Measurements from ENCODE around the gene OR10D3. TPM values are rescaled to one million over a fixed set of nuclear protein-coding genes. Genes with fewer than 3 reads are reported as not detected.

The OR10D3 gene
- total and polyA plus RNA-seq, 10 of the 15 experiments (the other 5 are each of a cell fraction or from before 2014, with no cell fraction given), result not detected

DNA sequence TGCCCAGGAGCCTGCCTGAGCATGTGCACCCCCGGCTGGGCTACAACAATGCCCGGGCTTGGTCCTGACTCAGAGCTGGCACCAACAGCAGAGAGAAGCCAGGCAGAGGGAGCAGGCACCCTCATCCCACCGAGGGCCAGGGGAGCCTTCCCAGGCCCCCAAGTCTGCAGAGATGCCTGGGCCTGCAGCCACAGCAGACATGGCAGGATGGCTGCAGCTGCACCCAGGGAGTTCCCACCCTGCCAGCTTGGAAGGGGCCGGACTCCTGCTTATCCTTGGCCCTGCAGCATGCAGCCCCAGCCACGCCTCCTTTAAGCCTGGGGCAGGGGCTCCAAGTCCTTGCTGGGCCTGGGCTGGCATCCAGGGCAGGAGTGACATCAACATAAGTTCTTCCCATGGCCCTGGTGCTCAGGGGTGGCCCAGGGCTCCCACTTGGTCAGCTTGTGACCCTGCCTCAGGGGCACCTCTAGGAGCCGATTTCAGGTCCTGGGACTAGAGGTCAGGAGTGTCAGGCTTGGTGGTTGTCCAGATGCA, 26.7 kb downstream of the OR10D3 start:
- Histone ChIP-seq H3K27ac (ENCODE audit: control insufficient read depth, insufficient read depth) (no peak overlapping the region), H4K20me1 (ENCODE audit: control insufficient read depth, insufficient read depth) (no peaks in the 10 kb centered on the region), H3K9me3 (replicated peaks; ENCODE audit: control insufficient read depth, insufficient read depth, low read length) (no peaks in the 10 kb centered on the region), H3K4me3 (no peak overlapping the region), H3K4me2 (ENCODE audit: control insufficient read depth, insufficient read depth) (no peak overlapping the region), H2AFZ (ENCODE audit: control insufficient read depth, low read depth, low read length) (no peak overlapping the region), H3K9ac (ENCODE audit: control insufficient read depth, insufficient read depth, low read length) (no peak overlapping the region), H3K27me3 (replicated peaks in 1 of 2; ENCODE audit: control insufficient read depth in 2 of 2, insufficient read depth in 2 of 2, low read length in 1 of 2) (no peaks in the 10 kb centered on the region; a peak in 1 of 4 replicates), H3K4me1 (ENCODE audit: control insufficient read depth, insufficient read depth, low read length) (no peaks in the 10 kb centered on the region), H3K79me2 (ENCODE audit: control insufficient read depth, insufficient read depth, low read length) (no peaks in the 10 kb centered on the region), H3K36me3 (ENCODE audit: control insufficient read depth in 2 of 2, insufficient read depth in 2 of 2, low read length in 1 of 2) (no peaks in the 10 kb centered on the region)
- POLR2A ChIA-PET, result no interaction called here
- ATAC-seq (no peak), FAIRE-seq (no peak), DNase-seq (ENCODE audit: low read depth, low spot score) (no peak)
- CTCF ChIA-PET, result no interaction called here
- no TSS peak for BruUV-seq (replicated peaks)
- in situ Hi-C loops (cut with MboI) (no loop called here), intact Hi-C loops (cut with micrococcal nuclease; ENCODE audit: unreplicated experiment) (no loop called here)
- SMC1A ChIA-PET (ENCODE audit: uncharacterized antibody, unreplicated experiment), result no interaction called here
- 35% methylated on average over 6 of the region's 6 CpGs for WGBS (ENCODE audit: insufficient coverage, insufficient replicate concordance, low lambda C conversion rate, missing lambda C conversion rate)
- TF ChIP-seq POLR2A (IDR thresholded peaks at IDR 0.05; ENCODE audit: low read depth, low read length) (no peak), RAD21 (IDR thresholded peaks at IDR 0.05; ENCODE audit: insufficient read depth, low read depth, low read length) (no peak)
- RAD21 ChIA-PET (ENCODE audit: unreplicated experiment), result no interaction called here

- in situ Hi-C loops (cut with MboI) (no loop called here), intact Hi-C loops (cut with micrococcal nuclease; ENCODE audit: unreplicated experiment) (no loop called here)
- WGBS (ENCODE audit: insufficient coverage, insufficient replicate concordance, low lambda C conversion rate, missing lambda C conversion rate), result 0% methylated on average over 5 of the region's 5 CpGs
- no peak overlapping the region for H2AFZ ChIP-seq (ENCODE audit: control insufficient read depth, low read depth, low read length)
- no peaks in the 10 kb centered on the region for H3K4me1 ChIP-seq (ENCODE audit: control insufficient read depth, insufficient read depth, low read length)
- no peak overlapping the region for H3K27ac ChIP-seq (ENCODE audit: control insufficient read depth, insufficient read depth)
- ChIA-PET SMC1A (ENCODE audit: uncharacterized antibody, unreplicated experiment) (no interaction called here), RAD21 (ENCODE audit: unreplicated experiment) (no interaction called here), POLR2A (no interaction called here), CTCF (no interaction called here)
- H3K4me3 ChIP-seq, result no peak overlapping the region
- no peaks in the 10 kb centered on the region; a peak in 1 of 4 replicates for H3K27me3 ChIP-seq (replicated peaks in 1 of 2; ENCODE audit: control insufficient read depth in 2 of 2, insufficient read depth in 2 of 2, low read length in 1 of 2)
- no peaks in the 10 kb centered on the region for H3K36me3 ChIP-seq (ENCODE audit: control insufficient read depth in 2 of 2, insufficient read depth in 2 of 2, low read length in 1 of 2)
- no peaks in the 10 kb centered on the region for H3K9me3 ChIP-seq (replicated peaks; ENCODE audit: control insufficient read depth, insufficient read depth, low read length)
- no peak overlapping the region for H3K9ac ChIP-seq (ENCODE audit: control insufficient read depth, insufficient read depth, low read length)
- no TSS peak for BruUV-seq (replicated peaks)
- TF ChIP-seq RCOR1 (conservative IDR thresholded peaks at IDR 0.05; ENCODE audit: low read depth, low read length) (no peak), BCL11A (IDR thresholded peaks at IDR 0.05; ENCODE audit: low read depth, low read length) (no peak), RUNX3 (IDR thresholded peaks at IDR 0.05; ENCODE audit: low read length) (no peak), ZNF207 (IDR thresholded peaks at IDR 0.05; ENCODE audit: borderline replicate concordance) (no peak)
- TF ChIP-seq, protein P1, sequence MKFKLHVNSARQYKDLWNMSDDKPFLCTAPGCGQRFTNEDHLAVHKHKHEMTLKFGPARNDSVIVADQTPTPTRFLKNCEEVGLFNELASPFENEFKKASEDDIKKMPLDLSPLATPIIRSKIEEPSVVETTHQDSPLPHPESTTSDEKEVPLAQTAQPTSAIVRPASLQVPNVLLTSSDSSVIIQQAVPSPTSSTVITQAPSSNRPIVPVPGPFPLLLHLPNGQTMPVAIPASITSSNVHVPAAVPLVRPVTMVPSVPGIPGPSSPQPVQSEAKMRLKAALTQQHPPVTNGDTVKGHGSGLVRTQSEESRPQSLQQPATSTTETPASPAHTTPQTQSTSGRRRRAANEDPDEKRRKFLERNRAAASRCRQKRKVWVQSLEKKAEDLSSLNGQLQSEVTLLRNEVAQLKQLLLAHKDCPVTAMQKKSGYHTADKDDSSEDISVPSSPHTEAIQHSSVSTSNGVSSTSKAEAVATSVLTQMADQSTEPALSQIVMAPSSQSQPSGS (IDR thresholded peaks at IDR 0.05; ENCODE audit: low read length), result no peak
- H4K20me1 ChIP-seq (ENCODE audit: control insufficient read depth, insufficient read depth), result no peaks in the 10 kb centered on the region
- ATAC-seq (no peak), FAIRE-seq (no peak), DNase-seq (ENCODE audit: low read depth, low spot score) (no peak)
- no peak overlapping the region for H3K4me2 ChIP-seq (ENCODE audit: control insufficient read depth, insufficient read depth)
- no peaks in the 10 kb centered on the region for H3K79me2 ChIP-seq (ENCODE audit: control insufficient read depth, insufficient read depth, low read length)
These were observed 27.3 kb downstream of the OR10D3 start for GRCh38 chr11:124210421-124210820.

Measured in GM12878 (cell line).